HCT116 (cell line): Measurements from ENCODE around the gene THRAP3. TPM values are rescaled to one million over a fixed set of nuclear protein-coding genes. Genes with fewer than 3 reads are reported as not detected.

Source experiments
- ATAC-seq: fragments of 200-7000 bp; cut with Tn5 transposase; 2 replicates; pipeline ENCODE4 v1.9.1; 2020; ENCODE audit warnings: mild to moderate bottlenecking, moderate library complexity
- BruUV-seq: library from RNA; stranded (reverse); fragments of 400-500 nt; replicated peaks from 2 replicates; lab custom pipeline; 2021; lab: Mats Ljungman, UMichigan
- CTCF ChIA-PET: fragments of 300-600 bp; sonication (Branson Sonifier 250); formaldehyde crosslinking; loops from one replicate; lab custom pipeline; 2021; ENCODE audit warnings: antibody characterized with exemption; lab: Charles Lee
- POLR2A ChIA-PET: fragments of 300-600, 350-600 bp; sonication (Branson Sonifier 250); formaldehyde crosslinking; loops from one replicate; lab custom pipeline; 2021; ENCODE audit warnings: antibody characterized with exemption; lab: Charles Lee
- RAD21 ChIA-PET, 2 experiments: fragments of 300-600 bp; sonication (Branson Sonifier 250); formaldehyde crosslinking; loops; one replicate each; lab custom pipeline; 2023; ENCODE audit warnings: low total read pairs in 2 of 2; ENCODE audit not compliant: uncharacterized antibody in 2 of 2, unreplicated experiment in 2 of 2, low non-redundant PET in 1 of 2; lab: Charles Lee
- DNase-seq: peaks from one replicate; pipeline ENCODE4 v3.0.0-alpha.2; 2010; ENCODE audit warnings: low read depth, low spot score
- H2AFZ ChIP-seq: fragments of 200-600 bp; shearing (Covaris generic), sonication (generic); 2 replicates; pipeline ENCODE4 v1.6.1; 2017; ENCODE audit warnings: low read depth, mixed run types, mixed read lengths, antibody characterized with exemption, low read length; ENCODE audit not compliant: poor library complexity, severe bottlenecking
- H3K27ac ChIP-seq: 2 replicates; pipeline ENCODE4 v1.5.1; 2012; ENCODE audit warnings: low read depth, low read length
- H3K27me3 ChIP-seq: fragments of 200-600 bp; sonication (generic); 2 replicates; pipeline ENCODE4 v1.6.1; 2016; ENCODE audit warnings: mixed run types, low read length, mixed read lengths; ENCODE audit not compliant: insufficient read depth
- H3K36me3 ChIP-seq, 2 experiments: fragments of 200-500 bp in 1 of 2; fragments of 200-600 bp in 1 of 2; sonication (Bioruptor generic) in 1 of 2; sonication (generic) in 1 of 2; 2 replicates each; pipeline versions ENCODE4 v1.5.1 to v1.6.1; 2014 to 2016; ENCODE audit warnings: low read length in 2 of 2, inconsistent platforms in 1 of 2, mixed read lengths in 1 of 2, mixed run types in 1 of 2; ENCODE audit not compliant: insufficient read depth in 2 of 2, control insufficient read depth in 1 of 2
- H3K4me1 ChIP-seq, 2 experiments: fragments of 200-600 bp in 1 of 2; sonication (generic) in 1 of 2; 2 replicates each; pipeline versions ENCODE4 v1.5.1 to v1.6.1; 2012 to 2017; ENCODE audit warnings: low read length in 2 of 2, inconsistent platforms in 1 of 2, mild to moderate bottlenecking in 1 of 2, mixed read lengths in 1 of 2, mixed run types in 1 of 2, moderate library complexity in 1 of 2; ENCODE audit not compliant: insufficient read depth in 2 of 2, control insufficient read depth in 1 of 2
- H3K4me2 ChIP-seq: fragments of 200-600 bp; sonication (generic); 2 replicates; pipeline ENCODE4 v1.6.1; 2017; ENCODE audit warnings: mixed run types, low read length, mixed read lengths
- H3K4me3 ChIP-seq, 2 experiments: fragments of 200-600 bp in 1 of 2; sonication (generic) in 1 of 2; replicated peaks in 1 of 2; 2 replicates each; pipeline ENCODE4 v1.5.1; 2011 to 2016; ENCODE audit warnings: low read length in 2 of 2, control low read depth in 1 of 2, low read depth in 1 of 2, mild to moderate bottlenecking in 1 of 2, mixed read lengths in 1 of 2, mixed run types in 1 of 2
- H3K79me2 ChIP-seq: fragments of 200-600 bp; sonication (generic); 2 replicates; pipeline ENCODE4 v1.6.1; 2017; ENCODE audit warnings: mild to moderate bottlenecking, mixed run types, low read length, moderate library complexity, mixed read lengths; ENCODE audit not compliant: insufficient read depth
- H3K9ac ChIP-seq: fragments of 200-600 bp; sonication (generic); 2 replicates; pipeline ENCODE4 v1.6.1; 2016; ENCODE audit warnings: low read length, mixed read lengths
- H3K9me2 ChIP-seq: fragments of 200-600 bp; sonication (generic), shearing (Covaris generic); 2 replicates; pipeline ENCODE4 v1.6.1; 2017; ENCODE audit warnings: mixed run types, mild to moderate bottlenecking, moderate library complexity; ENCODE audit not compliant: insufficient read depth
- H3K9me3 ChIP-seq, 2 experiments: fragments of 200-500 bp in 1 of 2; fragments of 200-600 bp in 1 of 2; sonication (Bioruptor generic) in 1 of 2; sonication (generic) in 1 of 2; 2 replicates each; pipeline ENCODE4 v1.6.1; 2014 to 2017; ENCODE audit warnings: low read length in 2 of 2, mixed read lengths in 2 of 2, inconsistent platforms in 1 of 2, low read depth in 1 of 2, mild to moderate bottlenecking in 1 of 2, mixed run types in 1 of 2, moderate library complexity in 1 of 2; ENCODE audit not compliant: control insufficient read depth in 1 of 2, insufficient read depth in 1 of 2
- H4K20me1 ChIP-seq: fragments of 200-600 bp; sonication (generic), shearing (Covaris generic); 2 replicates; pipeline ENCODE4 v1.6.1; 2017; ENCODE audit warnings: mixed run types, mild to moderate bottlenecking, moderate library complexity; ENCODE audit not compliant: insufficient read depth
- CBX3 ChIP-seq: IDR thresholded peaks from 2 replicates; pipeline ENCODE4 v1.6.1; 2012; ENCODE audit warnings: low read depth
- CEBPB ChIP-seq: IDR thresholded peaks from 2 replicates; pipeline ENCODE4 v1.6.1; 2012; ENCODE audit warnings: low read depth
- EGR1 ChIP-seq: IDR thresholded peaks from 2 replicates; pipeline ENCODE4 v1.6.1; 2012; ENCODE audit warnings: low read depth
- EZH2 ChIP-seq: fragments of 200-600 bp; sonication (generic); IDR thresholded peaks from 2 replicates; pipeline ENCODE4 v1.6.1; 2017; ENCODE audit warnings: antibody characterized with exemption, mixed run types
- EZH2phosphoT487 ChIP-seq: fragments of 200-600 bp; IDR thresholded peaks from 2 replicates; pipeline ENCODE4 v1.6.1; 2018; ENCODE audit warnings: antibody characterized with exemption, borderline replicate concordance
- FOSL1 ChIP-seq: IDR thresholded peaks from 2 replicates; pipeline ENCODE4 v1.6.1; 2012; ENCODE audit warnings: low read depth
- JUND ChIP-seq: IDR thresholded peaks from 2 replicates; pipeline ENCODE4 v1.6.1; 2012
- POLR2A ChIP-seq: IDR thresholded peaks from 2 replicates; pipeline ENCODE4 v1.7.0; 2011; ENCODE audit warnings: borderline replicate concordance; ENCODE audit not compliant: insufficient read depth, insufficient read length; ENCODE audit errors: extremely low read depth
- RAD21 ChIP-seq: IDR thresholded peaks from 2 replicates; pipeline ENCODE4 v1.6.1; 2012; ENCODE audit warnings: low read depth, mild to moderate bottlenecking
- SIN3A ChIP-seq: IDR thresholded peaks from 2 replicates; pipeline ENCODE4 v1.6.1; 2012; ENCODE audit warnings: low read depth
- SP1 ChIP-seq: IDR thresholded peaks from 2 replicates; pipeline ENCODE4 v1.6.1; 2012; ENCODE audit warnings: low read depth
- SRF ChIP-seq: IDR thresholded peaks from 2 replicates; pipeline ENCODE4 v1.6.1; 2012; ENCODE audit warnings: low read depth
- TCF7L2 ChIP-seq: IDR thresholded peaks from 2 replicates; pipeline ENCODE4 v1.7.0; 2011; ENCODE audit warnings: borderline replicate concordance, inconsistent platforms; ENCODE audit not compliant: insufficient read depth, insufficient read length; ENCODE audit errors: extremely low read depth
- YY1 ChIP-seq: IDR thresholded peaks from 2 replicates; pipeline ENCODE4 v1.6.1; 2011; ENCODE audit warnings: low read length, low read depth, moderate library complexity, mild to moderate bottlenecking; ENCODE audit not compliant: insufficient replicate concordance; ENCODE audit errors: extremely low read depth
- ZFX ChIP-seq: fragments of 450-650 bp; IDR thresholded peaks from 2 replicates; pipeline ENCODE4 v1.6.1; 2017
- ZNF274 ChIP-seq: fragments of 200-500 bp; sonication (Bioruptor generic); IDR thresholded peaks from 2 replicates; pipeline ENCODE4 v1.6.1; 2014; ENCODE audit warnings: mild to moderate bottlenecking, low read depth, low read length, inconsistent platforms
- intact Hi-C: fragments of 100-400 bp; cut with micrococcal nuclease; formaldehyde crosslinking; loops from 2 replicates; pipeline ENCODE4 v1.10.0; 2022
- total RNA-seq: library from RNA; stranded (reverse); gene quantifications from one replicate; pipeline ENCODE4 v1.2.1, GENCODE V29; 2021; ENCODE audit not compliant: unreplicated experiment
- TF ChIP-seq, protein P1 (sequence below): IDR thresholded peaks from 2 replicates; pipeline ENCODE4 v1.6.1; 2012
- TF ChIP-seq, protein P2 (sequence below): IDR thresholded peaks from 2 replicates; pipeline ENCODE4 v1.6.1; 2012
- TF ChIP-seq, protein P3 (sequence below): IDR thresholded peaks from 2 replicates; pipeline ENCODE4 v1.6.1; 2012; ENCODE audit warnings: low read depth

THRAP3 gene
- total RNA-seq, 1 experiment from 2014 or later, result 144 TPM

DNA sequence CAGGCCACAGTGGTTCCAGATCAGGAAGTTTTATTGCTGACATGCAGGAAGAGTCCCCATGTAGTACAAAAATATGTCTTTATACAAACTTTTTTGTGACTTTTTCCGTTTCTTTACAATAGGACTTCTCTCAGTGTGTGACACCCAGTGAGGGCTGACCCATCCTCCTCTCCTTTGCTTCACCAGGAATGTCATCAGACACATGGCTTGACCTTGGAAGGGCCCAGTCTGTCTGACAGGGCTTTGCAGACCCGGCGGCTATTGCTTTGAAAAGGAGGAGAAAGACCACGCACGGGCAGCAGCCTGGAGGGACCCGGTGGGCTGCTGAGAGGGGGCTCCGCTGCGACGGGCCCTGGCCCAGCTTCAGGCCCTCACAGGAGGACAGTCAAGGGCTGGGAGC lies 115.4 kb downstream of the THRAP3 start:
- Histone ChIP-seq H3K36me3 (peaks cover 0 to 5% of the 10 kb centered on the region in 2 experiments; a peak in 1 of 4 replicates), H3K9ac (no peak overlapping the region), H3K4me3 (no peak overlapping the region), H3K4me1 (peaks cover 0 to 6% of the 10 kb centered on the region in 2 experiments; a peak in 1 of 4 replicates), H3K79me2 (no peaks in the 10 kb centered on the region), H3K9me2 (no peaks in the 10 kb centered on the region), H3K27ac (no peak overlapping the region), H3K9me3 (no peaks in the 10 kb centered on the region), H4K20me1 (no peaks in the 10 kb centered on the region), H3K4me2 (no peak overlapping the region), H2AFZ (no peak overlapping the region), H3K27me3 (no peaks in the 10 kb centered on the region)
- ATAC-seq (no peak), DNase-seq (no peak)
- intact Hi-C loops, result no loop called here
- CTCF ChIA-PET, result no interaction called here
- POLR2A ChIA-PET, result no interaction called here
- no peak for TF ChIP-seq ZNF274
- TF ChIP-seq SRF, result no peak
- TF ChIP-seq JUND, result no peak
- TF ChIP-seq CEBPB, result no peak
- TF ChIP-seq SP1, result no peak
- TF ChIP-seq, protein P1, sequence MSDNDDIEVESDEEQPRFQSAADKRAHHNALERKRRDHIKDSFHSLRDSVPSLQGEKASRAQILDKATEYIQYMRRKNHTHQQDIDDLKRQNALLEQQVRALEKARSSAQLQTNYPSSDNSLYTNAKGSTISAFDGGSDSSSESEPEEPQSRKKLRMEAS, result no peak
- TF ChIP-seq, protein P2, sequence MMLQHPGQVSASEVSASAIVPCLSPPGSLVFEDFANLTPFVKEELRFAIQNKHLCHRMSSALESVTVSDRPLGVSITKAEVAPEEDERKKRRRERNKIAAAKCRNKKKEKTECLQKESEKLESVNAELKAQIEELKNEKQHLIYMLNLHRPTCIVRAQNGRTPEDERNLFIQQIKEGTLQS, result no peak
- TF ChIP-seq RAD21, result no peak
- no peak for TF ChIP-seq EZH2phosphoT487
- TF ChIP-seq CBX3, result no peak
- TF ChIP-seq TCF7L2, result no peak
- TF ChIP-seq YY1, result no peak
- TF ChIP-seq EGR1, result no peak
- TF ChIP-seq FOSL1, result no peak
- no peak for TF ChIP-seq ZFX
- TF ChIP-seq, protein P3, sequence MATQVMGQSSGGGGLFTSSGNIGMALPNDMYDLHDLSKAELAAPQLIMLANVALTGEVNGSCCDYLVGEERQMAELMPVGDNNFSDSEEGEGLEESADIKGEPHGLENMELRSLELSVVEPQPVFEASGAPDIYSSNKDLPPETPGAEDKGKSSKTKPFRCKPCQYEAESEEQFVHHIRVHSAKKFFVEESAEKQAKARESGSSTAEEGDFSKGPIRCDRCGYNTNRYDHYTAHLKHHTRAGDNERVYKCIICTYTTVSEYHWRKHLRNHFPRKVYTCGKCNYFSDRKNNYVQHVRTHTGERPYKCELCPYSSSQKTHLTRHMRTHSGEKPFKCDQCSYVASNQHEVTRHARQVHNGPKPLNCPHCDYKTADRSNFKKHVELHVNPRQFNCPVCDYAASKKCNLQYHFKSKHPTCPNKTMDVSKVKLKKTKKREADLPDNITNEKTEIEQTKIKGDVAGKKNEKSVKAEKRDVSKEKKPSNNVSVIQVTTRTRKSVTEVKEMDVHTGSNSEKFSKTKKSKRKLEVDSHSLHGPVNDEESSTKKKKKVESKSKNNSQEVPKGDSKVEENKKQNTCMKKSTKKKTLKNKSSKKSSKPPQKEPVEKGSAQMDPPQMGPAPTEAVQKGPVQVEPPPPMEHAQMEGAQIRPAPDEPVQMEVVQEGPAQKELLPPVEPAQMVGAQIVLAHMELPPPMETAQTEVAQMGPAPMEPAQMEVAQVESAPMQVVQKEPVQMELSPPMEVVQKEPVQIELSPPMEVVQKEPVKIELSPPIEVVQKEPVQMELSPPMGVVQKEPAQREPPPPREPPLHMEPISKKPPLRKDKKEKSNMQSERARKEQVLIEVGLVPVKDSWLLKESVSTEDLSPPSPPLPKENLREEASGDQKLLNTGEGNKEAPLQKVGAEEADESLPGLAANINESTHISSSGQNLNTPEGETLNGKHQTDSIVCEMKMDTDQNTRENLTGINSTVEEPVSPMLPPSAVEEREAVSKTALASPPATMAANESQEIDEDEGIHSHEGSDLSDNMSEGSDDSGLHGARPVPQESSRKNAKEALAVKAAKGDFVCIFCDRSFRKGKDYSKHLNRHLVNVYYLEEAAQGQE, result no peak
- no peak for TF ChIP-seq SIN3A
- no peak for TF ChIP-seq EZH2
- no peak for TF ChIP-seq POLR2A
- RAD21 ChIA-PET, result no interaction called here
- TSS peak; percentile 27 for BruUV-seq
